Esophagus squamous epithelium (tissue), 5 donors: ENCODE data around the gene MYT1. TPM values are rescaled to one million over a fixed set of nuclear protein-coding genes. Genes with fewer than 3 reads are reported as not detected.

Experiments used
- DNase-seq: peaks from one replicate; lab custom pipeline; 2025; lab: John Stamatoyannopoulos, UW
- H3K27ac ChIP-seq, 4 donors: fragments of 200-600 bp; sonication (generic); one replicate each; pipeline ENCODE4 v1.5.1; 2016 to 2019; ENCODE audit warnings: mild to moderate bottlenecking in 1 of 4
- H3K27me3 ChIP-seq, 4 donors: fragments of 200-600 bp; sonication (generic); 1 replicate in 3 of 4; 2 replicates in 1 of 4; pipeline versions ENCODE4 v1.5.1 to v1.6.0; 2017 to 2021; ENCODE audit warnings: antibody characterized with exemption in 1 of 4
- H3K36me3 ChIP-seq, 3 donors: fragments of 200-600 bp; sonication (generic); one replicate each; pipeline ENCODE4 v1.5.1; 2016 to 2019
- H3K4me1 ChIP-seq, 3 donors: fragments of 200-600 bp; sonication (generic); one replicate each; pipeline ENCODE4 v1.5.1; 2017 to 2019
- H3K4me3 ChIP-seq, 4 donors: fragments of 200-600 bp; sonication (generic); 1 replicate in 3 of 4; 2 replicates in 1 of 4; pipeline ENCODE4 v1.5.1; 2016 to 2019; ENCODE audit warnings: mild to moderate bottlenecking in 2 of 4, moderate library complexity in 1 of 4
- H3K9me3 ChIP-seq, 3 donors: fragments of 200-600 bp; sonication (generic); one replicate each; pipeline ENCODE4 v1.5.1; 2016 to 2019
- CTCF ChIP-seq, 6 experiments: fragments of 450-650 bp in 4 of 6; fragments of 200-600 bp in 2 of 6; sonication (generic) in 2 of 6; IDR thresholded peaks; one replicate each; pipeline ENCODE4 v1.5.1; 2016 to 2019; ENCODE audit warnings: antibody characterized with exemption in 6 of 6, mild to moderate bottlenecking in 4 of 6, moderate library complexity in 4 of 6
- POLR2A ChIP-seq, 4 donors: fragments of 450-650 bp; IDR thresholded peaks; one replicate each; pipeline ENCODE4 v1.6.1; 2017; ENCODE audit warnings: antibody characterized with exemption in 4 of 4, mild to moderate bottlenecking in 4 of 4, moderate library complexity in 3 of 4
- WGBS, 2 donors: methylation state at CpG; one replicate each; pipeline ENCODE4 v1.1.5; 2018; 5-methylcytosine and 5-hydroxymethylcytosine counted together
- intact Hi-C: fragments of 100-400 bp; cut with DNase I; formaldehyde crosslinking; loops from one replicate; pipeline ENCODE4 v1.15.0; 2022
- total RNA-seq, 4 donors: library from RNA; depleted of rRNA; stranded (reverse); fragments of >200 nt; gene quantifications; one replicate each; pipeline ENCODE4 v1.1.0, GENCODE V29; 2016
- donor health status: DM: yes; HTN: yes; CAD: no.

Gene MYT1
- total RNA-seq, 4 donors from 2014 or later: not detected

GRCh38 chr20:64163776-64164122, 503 bp upstream of the MYT1 start:
- no peak for DNase-seq
- no peaks in the 10 kb centered on the region for H3K36me3 ChIP-seq
- WGBS, 2 donors: 84 to 87% methylated on average over 5 of the region's 5 CpGs
- H3K9me3 ChIP-seq: no peaks in the 10 kb centered on the region
- H3K4me3 ChIP-seq: no peak overlapping the region
- TF ChIP-seq CTCF (IDR thresholded peaks at IDR 0.05) (no peak), POLR2A (IDR thresholded peaks at IDR 0.05) (no peak)
- intact Hi-C loops: no loop called here
- no peaks in the 10 kb centered on the region for H3K4me1 ChIP-seq
- no peak overlapping the region for H3K27ac ChIP-seq
- peaks cover 3 to 100% (median 14%) of the 10 kb centered on the region in 4 donors for H3K27me3 ChIP-seq

GRCh38 chr20:64165866-64166600, 1.8 kb downstream of the MYT1 start:
- Histone ChIP-seq H3K27ac (no peak overlapping the region), H3K27me3 (peaks cover 0 to 98% (median 10%) of the 10 kb centered on the region in 4 donors), H3K4me1 (no peaks in the 10 kb centered on the region), H3K4me3 (no peak overlapping the region), H3K9me3 (no peaks in the 10 kb centered on the region), H3K36me3 (no peaks in the 10 kb centered on the region)
- no peak for DNase-seq
- TF ChIP-seq POLR2A (IDR thresholded peaks at IDR 0.05) (no peak), CTCF (IDR thresholded peaks at IDR 0.05) (no peak)
- intact Hi-C loops: no loop called here
- 63 to 73% methylated on average over 6 to 7 of the region's 14 CpGs for WGBS, 2 donors

- Histone ChIP-seq H3K4me3 (no peak overlapping the region), H3K4me1 (no peaks in the 10 kb centered on the region), H3K27me3 (peaks cover 0 to 98% (median 8%) of the 10 kb centered on the region in 4 donors), H3K36me3 (no peaks in the 10 kb centered on the region), H3K27ac (no peak overlapping the region), H3K9me3 (no peaks in the 10 kb centered on the region)
- DNase-seq: no peak
- TF ChIP-seq POLR2A (IDR thresholded peaks at IDR 0.05): no peak
- no peak for TF ChIP-seq CTCF (IDR thresholded peaks at IDR 0.05)
- 56 to 57% methylated on average over 8 to 12 of the region's 18 CpGs for WGBS, 2 donors
- intact Hi-C loops: no loop called here
These were observed 2.7 kb downstream of the MYT1 start for GRCh38 chr20:64166721-64167615.

GRCh38 chr20:64167676-64168075, 3.4 kb downstream of the MYT1 start:
- no peak for TF ChIP-seq POLR2A (IDR thresholded peaks at IDR 0.05)
- TF ChIP-seq CTCF (IDR thresholded peaks at IDR 0.05): no peak
- intact Hi-C loops: no loop called here
- H3K4me3 ChIP-seq: no peak overlapping the region
- H3K27ac ChIP-seq: no peak overlapping the region
- DNase-seq: no peak
- no peaks in the 10 kb centered on the region for H3K4me1 ChIP-seq
- no peaks in the 10 kb centered on the region for H3K36me3 ChIP-seq
- no peaks in the 10 kb centered on the region for H3K9me3 ChIP-seq
- 60 to 70% methylated on average over 7 to 9 of the region's 11 CpGs for WGBS, 2 donors
- peaks cover 0 to 97% (median 7%) of the 10 kb centered on the region in 4 donors for H3K27me3 ChIP-seq
